Astrocyte (in vitro differentiated cells and primary cell): Measurements from ENCODE around the gene OLFM2.

ENCODE experiments used
- EZH2 ChIP-seq: IDR thresholded peaks from 2 replicates; pipeline ENCODE4 v1.6.1; 2012; ENCODE audit warnings: mild to moderate bottlenecking, low read length, inconsistent platforms; ENCODE audit not compliant: insufficient read depth
- TF ChIP-seq, protein P1 (sequence below): IDR thresholded peaks from 2 replicates; pipeline ENCODE4 v1.5.1; 2011; ENCODE audit warnings: low read depth, mild to moderate bottlenecking, inconsistent platforms, low read length, moderate library complexity; ENCODE audit not compliant: insufficient read depth

DNA sequence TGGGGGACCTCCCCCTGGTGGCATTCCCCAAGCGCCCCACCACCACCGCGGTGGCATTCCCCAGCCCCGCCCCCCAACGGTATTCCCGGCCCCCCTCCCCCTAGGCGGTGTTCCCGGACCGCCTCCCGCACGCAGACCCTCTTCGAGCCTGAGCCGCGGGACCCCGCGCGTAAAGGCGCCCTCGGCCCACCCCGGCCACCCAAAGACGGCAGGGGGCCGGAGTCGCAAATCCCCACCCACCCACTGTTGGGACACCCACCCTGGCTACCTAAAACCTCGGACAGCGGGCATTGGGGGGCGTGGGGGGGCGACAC, 22.4 kb downstream of the OLFM2 start:
- TF ChIP-seq, protein P1, sequence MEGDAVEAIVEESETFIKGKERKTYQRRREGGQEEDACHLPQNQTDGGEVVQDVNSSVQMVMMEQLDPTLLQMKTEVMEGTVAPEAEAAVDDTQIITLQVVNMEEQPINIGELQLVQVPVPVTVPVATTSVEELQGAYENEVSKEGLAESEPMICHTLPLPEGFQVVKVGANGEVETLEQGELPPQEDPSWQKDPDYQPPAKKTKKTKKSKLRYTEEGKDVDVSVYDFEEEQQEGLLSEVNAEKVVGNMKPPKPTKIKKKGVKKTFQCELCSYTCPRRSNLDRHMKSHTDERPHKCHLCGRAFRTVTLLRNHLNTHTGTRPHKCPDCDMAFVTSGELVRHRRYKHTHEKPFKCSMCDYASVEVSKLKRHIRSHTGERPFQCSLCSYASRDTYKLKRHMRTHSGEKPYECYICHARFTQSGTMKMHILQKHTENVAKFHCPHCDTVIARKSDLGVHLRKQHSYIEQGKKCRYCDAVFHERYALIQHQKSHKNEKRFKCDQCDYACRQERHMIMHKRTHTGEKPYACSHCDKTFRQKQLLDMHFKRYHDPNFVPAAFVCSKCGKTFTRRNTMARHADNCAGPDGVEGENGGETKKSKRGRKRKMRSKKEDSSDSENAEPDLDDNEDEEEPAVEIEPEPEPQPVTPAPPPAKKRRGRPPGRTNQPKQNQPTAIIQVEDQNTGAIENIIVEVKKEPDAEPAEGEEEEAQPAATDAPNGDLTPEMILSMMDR: no peak
- no peak for TF ChIP-seq EZH2
